ENCODE measurements around the gene MAPKAPK2. TPM values are rescaled to one million over a fixed set of nuclear protein-coding genes. Genes with fewer than 3 reads are reported as not detected.

MAPKAPK2 gene
- total and polyA plus RNA-seq, 2 donors (not counting 1 experiment from before 2014, with no cell fraction given), result 60.3 to 85.8 TPM

DNA sequence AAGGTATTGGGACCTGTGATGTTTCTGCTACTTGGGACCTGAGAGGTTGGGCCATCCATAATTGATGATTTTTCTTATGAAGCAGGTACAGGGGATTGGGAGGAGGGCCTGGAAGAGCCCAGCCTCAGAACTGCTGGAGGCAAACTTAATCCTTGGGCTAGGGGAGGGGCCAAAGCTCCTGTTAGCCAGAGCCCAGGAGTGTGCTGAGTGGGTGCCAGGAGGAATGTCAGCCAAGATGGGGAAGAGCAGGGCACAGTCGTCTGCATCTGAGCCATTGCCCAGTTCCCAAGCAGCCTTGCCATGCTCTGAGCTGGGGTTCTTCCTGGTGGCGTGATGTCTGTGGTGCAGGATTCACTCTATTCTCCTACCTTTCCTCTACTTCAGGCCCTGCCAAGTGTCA lies 5.8 kb downstream of the MAPKAPK2 start:
- peaks cover 0 to 16% of the 10 kb centered on the region in 2 experiments for H3K36me3 ChIP-seq (replicated peaks in 1 of 2; ENCODE audit: control extremely low read depth in 1 of 2, control insufficient read depth in 1 of 2, extremely low read depth in 1 of 2, insufficient read depth in 2 of 2, low read length in 1 of 2)
- H3K27me3 Mint-ChIP-seq, result no peaks in the 10 kb centered on the region
- no peak overlapping the region for H3K4me3 Mint-ChIP-seq
- WGBS (ENCODE audit: insufficient coverage), result 83% methylated on average over 1 of the region's 2 CpGs
- no peak overlapping the region for H2AFZ ChIP-seq (ENCODE audit: insufficient read depth, low read depth, low read length, poor library complexity, severe bottlenecking)
- peaks cover 39 to 50% of the 10 kb centered on the region in 2 donors for H3K4me1 ChIP-seq (ENCODE audit: control insufficient read depth in 2 of 2, insufficient read depth in 2 of 2, low read length in 2 of 2)
- H3K9me3 Mint-ChIP-seq (ENCODE audit: insufficient read depth), result no peaks in the 10 kb centered on the region
- no peak overlapping the region for H3K27ac ChIP-seq (ENCODE audit: low read length in 2 of 2)
- H3K9me3 ChIP-seq (ENCODE audit: control extremely low read depth in 1 of 3, control insufficient read depth in 2 of 3, insufficient read depth in 1 of 3, low read length in 2 of 3), result no peaks in the 10 kb centered on the region
- H3K79me2 ChIP-seq (ENCODE audit: control insufficient read depth, insufficient read depth, low read length), result peaks cover 97% of the 10 kb centered on the region
- intact Hi-C loops (cut with micrococcal nuclease), result no loop called here
- ChIA-PET POLR2A (no interaction called here), CTCF (interaction anchor here (1.1 to 4.1 kb wide), 8 partner anchors 16 to 243 kb away, joined by 4 to 21 read pairs (median 5); no protein-coding TSS in a partner anchor)
- no peak overlapping the region for H3K27ac Mint-ChIP-seq
- no peak overlapping the region for H3K4me3 ChIP-seq (ENCODE audit: control extremely low read depth in 1 of 5, extremely low read depth in 1 of 5, insufficient read depth in 1 of 5, low read depth in 2 of 5, low read length in 4 of 5)
- TF ChIP-seq CTCF (IDR thresholded peaks at IDR 0.05) (no peak), EZH2 (IDR thresholded peaks at IDR 0.05; ENCODE audit: borderline replicate concordance, insufficient read depth, low read depth, low read length, poor library complexity, severe bottlenecking) (no peak)
- no peaks in the 10 kb centered on the region for H3K27me3 ChIP-seq (replicated peaks in 1 of 4; ENCODE audit: control extremely low read depth in 1 of 4, control insufficient read depth in 3 of 4, insufficient read depth in 4 of 4, low read length in 3 of 4)
- peaks cover 90% of the 10 kb centered on the region for H3K4me1 Mint-ChIP-seq
- no peak for DNase-seq
- no peak overlapping the region for H3K9ac ChIP-seq (ENCODE audit: low read length)
- no peak for ATAC-seq (ENCODE audit: low read depth)
- peaks cover 85% of the 10 kb centered on the region for H4K20me1 ChIP-seq (ENCODE audit: control insufficient read depth, insufficient read depth, low read length, poor library complexity, severe bottlenecking)
- no peak overlapping the region for H3K4me2 ChIP-seq (replicated peaks; ENCODE audit: low read depth, low read length, poor library complexity, severe bottlenecking)

GRCh38 chr1:206691604-206692003 lies 6.9 kb downstream of the MAPKAPK2 start:
- Histone ChIP-seq H3K4me2 (replicated peaks; ENCODE audit: low read depth, low read length, poor library complexity, severe bottlenecking) (no peak overlapping the region), H3K36me3 (replicated peaks in 1 of 2; ENCODE audit: control extremely low read depth in 1 of 2, control insufficient read depth in 1 of 2, extremely low read depth in 1 of 2, insufficient read depth in 2 of 2, low read length in 1 of 2) (peaks cover 0 to 25% of the 10 kb centered on the region in 2 experiments), H4K20me1 (ENCODE audit: control insufficient read depth, insufficient read depth, low read length, poor library complexity, severe bottlenecking) (peaks cover 96% of the 10 kb centered on the region), H3K9me3 (ENCODE audit: control extremely low read depth in 1 of 3, control insufficient read depth in 2 of 3, insufficient read depth in 1 of 3, low read length in 2 of 3) (no peaks in the 10 kb centered on the region), H3K27me3 (replicated peaks in 1 of 4; ENCODE audit: control extremely low read depth in 1 of 4, control insufficient read depth in 3 of 4, insufficient read depth in 4 of 4, low read length in 3 of 4) (no peaks in the 10 kb centered on the region), H2AFZ (ENCODE audit: insufficient read depth, low read depth, low read length, poor library complexity, severe bottlenecking) (no peak overlapping the region), H3K27ac (ENCODE audit: low read length in 2 of 2) (no peak overlapping the region), H3K79me2 (ENCODE audit: control insufficient read depth, insufficient read depth, low read length) (peaks cover 98% of the 10 kb centered on the region), H3K9ac (ENCODE audit: low read length) (no peak overlapping the region), H3K4me3 (ENCODE audit: control extremely low read depth in 1 of 5, extremely low read depth in 1 of 5, insufficient read depth in 1 of 5, low read depth in 2 of 5, low read length in 4 of 5) (no peak overlapping the region), H3K4me1 (ENCODE audit: control insufficient read depth in 2 of 2, insufficient read depth in 2 of 2, low read length in 2 of 2) (peaks cover 37 to 50% of the 10 kb centered on the region in 2 donors)
- POLR2A ChIA-PET, result interaction anchor here (0.6 kb wide), 1 partner anchor 25 kb away, joined by 3 read pairs; no protein-coding TSS in a partner anchor
- Mint-ChIP-seq H3K4me1 (peaks cover 91% of the 10 kb centered on the region), H3K9me3 (ENCODE audit: insufficient read depth) (no peaks in the 10 kb centered on the region), H3K27ac (no peak overlapping the region), H3K4me3 (no peak overlapping the region), H3K27me3 (no peaks in the 10 kb centered on the region)
- DNase-seq (no peak), ATAC-seq (ENCODE audit: low read depth) (no peak)
- intact Hi-C loops (cut with micrococcal nuclease), result no loop called here
- TF ChIP-seq EZH2 (IDR thresholded peaks at IDR 0.05; ENCODE audit: borderline replicate concordance, insufficient read depth, low read depth, low read length, poor library complexity, severe bottlenecking) (no peak), CTCF (IDR thresholded peaks at IDR 0.05) (no peak)
- 97% methylated on average over 6 of the region's 8 CpGs for WGBS (ENCODE audit: insufficient coverage)
- CTCF ChIA-PET, result interaction anchor here (0.7 to 4.1 kb wide), 11 partner anchors 8 to 117 kb away, joined by 3 to 21 read pairs (median 3); no protein-coding TSS in a partner anchor
